Esophagus muscularis mucosa (tissue), 4 donors: Measurements from ENCODE around the gene JCHAIN. TPM values are rescaled to one million over a fixed set of nuclear protein-coding genes. Genes with fewer than 3 reads are reported as not detected.

Source experiments
- DNase-seq: peaks from one replicate; pipeline ENCODE4 v3.0.0-alpha.2; 2017; ENCODE audit errors: extremely low spot score
- H3K27ac ChIP-seq, 4 donors: fragments of 200-600 bp; sonication (generic); replicated peaks in 1 of 4; 1 replicate in 3 of 4; 2 replicates in 1 of 4; pipeline ENCODE4 v1.5.1; 2016 to 2019; ENCODE audit warnings: mild to moderate bottlenecking in 1 of 4
- H3K27me3 ChIP-seq, 4 donors: fragments of 200-600 bp; sonication (generic); one replicate each; pipeline versions ENCODE4 v1.5.1 to v1.6.0; 2016 to 2019
- H3K36me3 ChIP-seq, 4 donors: fragments of 200-600 bp; sonication (generic); one replicate each; pipeline ENCODE4 v1.5.1; 2016 to 2019
- H3K4me1 ChIP-seq, 4 donors: fragments of 200-600 bp; sonication (generic); one replicate each; pipeline ENCODE4 v1.5.1; 2016 to 2019
- H3K4me3 ChIP-seq, 4 donors: fragments of 200-600 bp; sonication (generic); 1 replicate in 2 of 4; 2 replicates in 2 of 4; pipeline ENCODE4 v1.5.1; 2016 to 2019; ENCODE audit warnings: mild to moderate bottlenecking in 4 of 4, moderate library complexity in 1 of 4
- H3K9me3 ChIP-seq, 4 donors: fragments of 200-600 bp; sonication (generic); 1 replicate in 3 of 4; 2 replicates in 1 of 4; pipeline ENCODE4 v1.5.1; 2016 to 2019
- EP300 ChIP-seq: sonication (generic); formaldehyde crosslinking; IDR thresholded peaks from one replicate; pipeline ENCODE4 v1.6.1; 2017; ENCODE audit warnings: antibody characterized with exemption
- POLR2A ChIP-seq: fragments of 450-650 bp; IDR thresholded peaks from one replicate; pipeline ENCODE4 v1.6.1; 2017; ENCODE audit warnings: antibody characterized with exemption, moderate library complexity, mild to moderate bottlenecking, low read depth
- POLR2AphosphoS5 ChIP-seq, 2 donors: sonication (generic); formaldehyde crosslinking; IDR thresholded peaks; one replicate each; pipeline ENCODE4 v1.6.1; 2017; ENCODE audit warnings: antibody characterized with exemption in 2 of 2
- WGBS: methylation state at CpG from one replicate; pipeline ENCODE4 v1.1.5; 2018; 5-methylcytosine and 5-hydroxymethylcytosine counted together
- intact Hi-C: fragments of 100-400 bp; cut with DNase I; formaldehyde crosslinking; loops from one replicate; pipeline ENCODE4 v1.15.1; 2023
- total RNA-seq, 4 donors: library from RNA; depleted of rRNA; stranded (reverse); fragments of >200 nt; gene quantifications; one replicate each; pipeline versions ENCODE4 v1.1.0 to v1.2.1, GENCODE V29; 2016
- TF ChIP-seq, protein P1 (sequence below), 3 experiments: fragments of 200-600 bp in 2 of 3; fragments of 450-650 bp in 1 of 3; sonication (generic) in 2 of 3; IDR thresholded peaks; one replicate each; pipeline ENCODE4 v1.5.1; 2017 to 2019; ENCODE audit warnings: antibody characterized with exemption in 3 of 3, mild to moderate bottlenecking in 2 of 3, moderate library complexity in 1 of 3

The JCHAIN gene
- total RNA-seq, 4 donors from 2014 or later = 2.1 to 18.6 (median 3.9) TPM

DNA sequence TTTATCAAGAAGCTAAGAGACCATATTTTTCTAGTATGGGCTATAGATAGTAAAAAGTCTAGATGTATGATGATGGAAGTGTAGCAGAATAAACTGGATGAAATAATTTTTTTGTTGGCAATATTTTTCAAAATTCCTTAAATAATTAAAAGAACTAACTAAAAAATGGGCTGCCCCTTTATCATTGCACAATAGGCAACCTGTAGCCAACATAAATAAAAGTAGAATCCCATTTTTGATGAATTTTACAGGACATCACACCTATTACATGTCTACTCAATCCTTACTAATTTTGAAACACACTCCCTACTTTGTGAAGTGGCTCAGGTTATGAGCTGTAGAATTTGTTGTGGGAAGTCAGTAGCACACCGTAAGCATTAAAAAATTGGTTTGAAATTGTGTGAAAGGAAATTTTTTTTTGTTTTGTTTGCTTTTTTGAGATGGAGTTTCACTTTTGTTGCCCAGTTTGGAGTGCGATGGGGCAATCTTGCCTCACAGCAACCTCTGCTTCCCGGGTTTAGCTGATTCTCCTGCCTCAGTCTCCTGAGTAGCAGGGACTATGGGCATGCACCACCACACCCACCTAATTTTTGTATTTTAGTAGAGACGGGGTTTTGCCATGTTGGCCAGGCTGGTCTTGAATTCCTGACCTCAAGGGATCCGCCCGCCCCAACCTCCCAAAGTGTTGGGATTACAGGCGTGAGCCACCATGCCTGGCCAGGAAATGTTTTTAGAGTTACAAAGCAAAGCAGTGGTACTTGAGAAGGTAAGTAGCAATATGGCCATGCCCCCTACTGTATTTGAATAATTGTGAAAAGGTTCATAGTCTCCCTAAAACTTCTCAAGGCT lies 46.5 kb upstream of the JCHAIN start:
- TF ChIP-seq, protein P1, sequence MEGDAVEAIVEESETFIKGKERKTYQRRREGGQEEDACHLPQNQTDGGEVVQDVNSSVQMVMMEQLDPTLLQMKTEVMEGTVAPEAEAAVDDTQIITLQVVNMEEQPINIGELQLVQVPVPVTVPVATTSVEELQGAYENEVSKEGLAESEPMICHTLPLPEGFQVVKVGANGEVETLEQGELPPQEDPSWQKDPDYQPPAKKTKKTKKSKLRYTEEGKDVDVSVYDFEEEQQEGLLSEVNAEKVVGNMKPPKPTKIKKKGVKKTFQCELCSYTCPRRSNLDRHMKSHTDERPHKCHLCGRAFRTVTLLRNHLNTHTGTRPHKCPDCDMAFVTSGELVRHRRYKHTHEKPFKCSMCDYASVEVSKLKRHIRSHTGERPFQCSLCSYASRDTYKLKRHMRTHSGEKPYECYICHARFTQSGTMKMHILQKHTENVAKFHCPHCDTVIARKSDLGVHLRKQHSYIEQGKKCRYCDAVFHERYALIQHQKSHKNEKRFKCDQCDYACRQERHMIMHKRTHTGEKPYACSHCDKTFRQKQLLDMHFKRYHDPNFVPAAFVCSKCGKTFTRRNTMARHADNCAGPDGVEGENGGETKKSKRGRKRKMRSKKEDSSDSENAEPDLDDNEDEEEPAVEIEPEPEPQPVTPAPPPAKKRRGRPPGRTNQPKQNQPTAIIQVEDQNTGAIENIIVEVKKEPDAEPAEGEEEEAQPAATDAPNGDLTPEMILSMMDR (IDR thresholded peaks at IDR 0.05) = no peak
- no peak for TF ChIP-seq POLR2AphosphoS5 (IDR thresholded peaks at IDR 0.05)
- TF ChIP-seq POLR2A = no peak
- no peak for TF ChIP-seq EP300
- WGBS = 90% methylated on average over 7 of the region's 7 CpGs
- Histone ChIP-seq H3K4me3 (no peak overlapping the region), H3K36me3 (no peaks in the 10 kb centered on the region), H3K9me3 (no peaks in the 10 kb centered on the region), H3K27ac (no peak overlapping the region), H3K27me3 (no peaks in the 10 kb centered on the region), H3K4me1 (peaks cover 9 to 20% (median 13%) of the 10 kb centered on the region in 4 donors)
- intact Hi-C loops = no loop called here
- no peak for DNase-seq

DNA sequence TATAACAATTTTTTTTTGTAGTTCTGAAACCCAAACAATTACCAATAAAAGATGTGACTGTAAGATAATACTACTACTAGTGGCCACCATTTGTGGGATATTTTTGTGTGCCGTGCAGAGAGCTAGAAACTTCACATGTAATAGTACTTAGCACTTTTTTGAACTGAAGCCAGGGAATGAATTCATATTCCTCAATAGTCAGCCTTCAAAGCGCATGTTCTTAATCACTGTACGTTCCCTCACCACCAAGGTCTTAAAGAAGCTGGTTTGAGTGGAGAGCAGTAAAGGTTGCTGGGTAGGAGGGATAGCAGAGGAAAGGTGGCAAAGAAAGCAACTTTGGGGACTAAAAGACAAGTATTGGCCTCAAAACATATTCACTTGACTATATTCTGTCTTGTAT lies 45.8 kb upstream of the JCHAIN start:
- no peaks in the 10 kb centered on the region for H3K27me3 ChIP-seq
- no peaks in the 10 kb centered on the region for H3K36me3 ChIP-seq
- H3K27ac ChIP-seq = no peak overlapping the region
- intact Hi-C loops = no loop called here
- no peak for DNase-seq
- TF ChIP-seq POLR2AphosphoS5 (IDR thresholded peaks at IDR 0.05) (no peak), POLR2A (no peak), EP300 (no peak)
- peaks cover 10 to 26% (median 16%) of the 10 kb centered on the region in 4 donors for H3K4me1 ChIP-seq
- H3K4me3 ChIP-seq = no peak overlapping the region
- WGBS = 59% methylated on average over 3 of the region's 3 CpGs
- no peaks in the 10 kb centered on the region for H3K9me3 ChIP-seq

DNA sequence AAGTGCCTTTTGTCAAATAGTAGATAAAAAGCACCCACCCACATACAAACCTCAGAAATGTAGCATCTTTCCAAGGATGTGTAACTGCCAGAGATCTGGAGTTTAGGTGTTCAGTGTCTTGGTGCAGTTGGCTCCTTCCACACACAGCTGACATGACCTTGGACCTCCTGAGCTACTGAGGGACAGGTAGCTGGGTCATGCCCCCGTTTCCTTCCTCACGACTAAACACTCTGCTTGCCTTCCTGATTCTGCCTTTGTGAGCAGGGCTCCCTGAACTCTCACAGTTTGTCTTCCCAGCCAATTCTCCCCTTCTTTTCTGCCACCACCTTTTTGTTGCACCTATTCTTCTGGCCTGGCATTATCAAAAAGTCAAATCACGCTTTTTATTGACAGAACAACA lies 45.3 kb upstream of the JCHAIN start:
- 75% methylated on average over 3 of the region's 3 CpGs for WGBS

DNA sequence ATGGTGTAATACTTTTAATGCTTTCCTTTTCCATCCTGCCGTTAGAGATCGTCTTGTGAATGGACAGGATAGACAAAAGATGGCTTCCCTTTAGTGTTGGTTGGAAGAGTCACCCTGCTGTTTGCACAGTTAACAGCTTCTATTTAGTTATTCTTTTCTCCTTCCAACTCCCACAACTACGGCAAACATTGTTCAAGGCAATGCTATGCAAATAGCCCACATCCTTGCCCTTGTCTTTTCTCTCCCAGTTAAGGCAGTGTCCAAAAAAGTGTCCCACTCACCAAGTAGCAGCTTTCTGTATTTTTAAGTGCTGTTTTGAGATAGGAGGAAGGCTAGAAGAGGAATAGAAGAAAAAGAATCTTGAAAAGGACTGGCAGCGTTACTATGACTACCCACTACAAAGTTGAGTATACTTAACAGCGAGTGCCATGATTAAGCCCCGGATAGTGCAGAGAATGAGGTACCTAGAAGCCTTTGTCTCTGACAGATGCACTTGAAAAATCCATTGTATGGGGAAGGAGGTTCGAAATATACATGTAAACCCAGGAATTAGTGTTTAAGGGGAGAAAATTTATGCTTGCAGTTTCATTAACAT lies 43.4 kb upstream of the JCHAIN start:
- peaks cover 23 to 38% (median 27%) of the 10 kb centered on the region in 4 donors for H3K4me1 ChIP-seq
- no peaks in the 10 kb centered on the region for H3K36me3 ChIP-seq
- no peak for DNase-seq
- 93% methylated on average over 7 of the region's 7 CpGs for whole genome bisulfite sequencing
- no peaks in the 10 kb centered on the region for H3K9me3 ChIP-seq
- TF ChIP-seq EP300 (no peak), POLR2AphosphoS5 (IDR thresholded peaks at IDR 0.05) (no peak), POLR2A (no peak)
- TF ChIP-seq, protein P1 (IDR thresholded peaks at IDR 0.05) = no peak
- intact Hi-C loops = loop anchor here (5.0 to 10.0 kb wide), 3 partner anchors 128 to 285 kb away; partner anchors contain the start of genes DCK, GRSF1 and MOB1B
- no peaks in the 10 kb centered on the region for H3K27me3 ChIP-seq
- no peak overlapping the region for H3K4me3 ChIP-seq
- no peak overlapping the region for H3K27ac ChIP-seq

More for the DNA sequence above, 45.3 kb upstream of the JCHAIN start:
- H3K36me3 ChIP-seq = no peaks in the 10 kb centered on the region
- no peaks in the 10 kb centered on the region for H3K27me3 ChIP-seq
- H3K27ac ChIP-seq = no peak overlapping the region
- no peaks in the 10 kb centered on the region for H3K9me3 ChIP-seq
- peaks cover 16 to 31% (median 21%) of the 10 kb centered on the region in 4 donors for H3K4me1 ChIP-seq
- H3K4me3 ChIP-seq = no peak overlapping the region
- intact Hi-C loops = no loop called here
- TF ChIP-seq, protein P1 (IDR thresholded peaks at IDR 0.05) = no peak
- no peak for TF ChIP-seq POLR2A
- TF ChIP-seq POLR2AphosphoS5 (IDR thresholded peaks at IDR 0.05) = no peak
- no peak for TF ChIP-seq EP300
- DNase-seq = no peak

DNA sequence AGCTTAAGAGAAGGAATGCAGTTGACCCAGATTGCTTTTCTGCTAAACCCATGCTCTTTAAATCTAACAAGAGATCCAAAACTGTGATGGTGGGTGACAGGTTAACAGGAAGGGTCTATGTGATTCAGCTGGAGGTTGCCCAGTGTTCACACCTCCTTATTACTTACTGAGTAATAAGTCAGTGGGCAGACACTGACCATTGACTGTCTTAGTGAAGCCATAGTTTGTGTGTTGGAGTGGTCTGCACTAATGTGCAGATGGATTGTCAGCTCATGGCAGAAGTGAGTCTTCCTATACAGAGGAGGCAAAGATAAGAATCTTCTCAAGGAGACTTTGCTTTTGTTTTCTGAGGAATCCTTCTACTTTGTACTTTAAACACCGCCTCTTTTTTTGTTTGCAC lies 40.2 kb upstream of the JCHAIN start:
- Histone ChIP-seq H3K36me3 (no peaks in the 10 kb centered on the region), H3K9me3 (no peaks in the 10 kb centered on the region), H3K4me1 (peaks cover 19 to 34% (median 29%) of the 10 kb centered on the region in 4 donors), H3K27me3 (no peaks in the 10 kb centered on the region), H3K27ac (peak overlapping the region; percentile 93 to 98 (median 95)), H3K4me3 (peak overlapping the region; percentile 92 to 94 (median 94))
- TF ChIP-seq EP300 = no peak
- no peak for TF ChIP-seq POLR2AphosphoS5 (IDR thresholded peaks at IDR 0.05)
- TF ChIP-seq, protein P1 (IDR thresholded peaks at IDR 0.05) = no peak
- TF ChIP-seq POLR2A = no peak
- 81% methylated on average over 1 of the region's 1 CpG for WGBS
- intact Hi-C loops = loop anchor here (2.0 to 10.0 kb wide), 4 partner anchors 18 to 288 kb away; partner anchors contain the start of genes DCK, GRSF1, MOB1B and UTP3
- DNase-seq = no peak
